NT2/D1 (cell line): ENCODE results near the gene KLHL40.

ENCODE experiments used
- SUZ12 ChIP-seq: IDR thresholded peaks from 2 replicates; pipeline ENCODE4 v1.6.1; 2011; ENCODE audit not compliant: insufficient read length, insufficient read depth; ENCODE audit errors: extremely low read depth
- YY1 ChIP-seq: IDR thresholded peaks from 2 replicates; pipeline ENCODE4 v1.6.1; 2011; ENCODE audit not compliant: insufficient read length, insufficient read depth
- ZNF274 ChIP-seq: IDR thresholded peaks from 2 replicates; pipeline ENCODE4 v1.6.1; 2011; ENCODE audit warnings: mild to moderate bottlenecking, low read depth, low read length

DNA sequence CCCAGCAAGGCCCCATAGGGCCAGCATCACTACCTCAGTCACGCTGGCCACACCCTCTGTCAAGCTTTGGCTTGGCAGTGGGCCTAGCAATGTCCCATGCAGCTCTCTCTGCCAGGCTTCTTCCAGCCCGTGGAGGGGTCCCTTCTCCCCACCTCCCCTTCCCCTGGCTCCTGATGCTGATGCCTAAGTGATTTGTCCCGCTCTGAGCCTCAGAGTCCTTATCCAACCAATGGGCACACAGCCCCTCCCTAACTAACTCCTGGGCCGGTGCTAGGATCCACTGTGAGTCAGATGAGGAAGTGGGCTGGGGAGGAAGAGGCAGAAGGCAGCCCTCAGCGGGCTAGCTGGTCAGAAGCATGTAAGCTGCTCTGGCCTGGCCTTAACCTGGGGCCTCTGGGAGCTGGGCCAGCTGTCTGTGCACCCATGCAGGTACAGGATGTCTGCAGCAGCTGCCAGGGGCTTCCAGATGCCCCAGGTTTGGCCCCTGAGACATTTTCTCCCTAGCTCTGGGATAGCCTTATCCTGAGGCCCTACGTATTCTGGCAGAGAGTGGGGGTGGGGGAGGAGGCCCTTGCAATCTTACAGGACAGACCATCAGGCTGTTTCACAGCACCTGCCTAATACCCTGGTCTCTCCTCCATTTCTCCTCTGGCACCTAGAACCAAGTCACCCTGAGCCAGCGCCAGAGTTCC is 32.6 kb upstream of the KLHL40 start:
- TF ChIP-seq ZNF274 (no peak), YY1 (no peak), SUZ12 (no peak)
